Stomach (tissue), 9 donors: ENCODE data around the gene HGD. TPM values are rescaled to one million over a fixed set of nuclear protein-coding genes. Genes with fewer than 3 reads are reported as not detected.

Experiments
- DNase-seq, 2 donors: peaks; one replicate each; pipeline versions ENCODE4 v3.0.0 to v3.0.0-alpha.2; 2013 to 2019
- H3K27ac ChIP-seq, 5 donors: fragments of 200-600 bp in 4 of 5; sonication (generic) in 4 of 5; one replicate each; pipeline ENCODE4 v1.5.1; 2013 to 2019; ENCODE audit warnings: mild to moderate bottlenecking in 1 of 5, moderate library complexity in 1 of 5
- H3K27me3 ChIP-seq, 3 donors: fragments of 200-600 bp; sonication (generic); one replicate each; pipeline ENCODE4 v1.5.1; 2017 to 2019; ENCODE audit warnings: mixed run types in 1 of 3
- H3K36me3 ChIP-seq, 4 donors: fragments of 200-600 bp; sonication (generic); 1 replicate in 3 of 4; 2 replicates in 1 of 4; pipeline ENCODE4 v1.5.1; 2016 to 2019
- H3K4me1 ChIP-seq, 4 donors: fragments of 200-600 bp; sonication (generic); one replicate each; pipeline ENCODE4 v1.5.1; 2016 to 2019
- H3K4me3 ChIP-seq, 4 donors: fragments of 200-600 bp; sonication (generic) in 3 of 4; one replicate each; pipeline ENCODE4 v1.5.1; 2016 to 2019; ENCODE audit warnings: mild to moderate bottlenecking in 1 of 4
- H3K9me3 ChIP-seq, 4 donors: fragments of 200-600 bp; sonication (generic); one replicate each; pipeline ENCODE4 v1.5.1; 2016 to 2019
- EP300 ChIP-seq: sonication (generic); formaldehyde crosslinking; IDR thresholded peaks from one replicate; pipeline ENCODE4 v1.6.1; 2017; ENCODE audit warnings: antibody characterized with exemption
- POLR2A ChIP-seq, 4 donors: fragments of 450-650 bp; IDR thresholded peaks; one replicate each; pipeline ENCODE4 v1.6.1; 2016; ENCODE audit warnings: antibody characterized with exemption in 4 of 4, control low read depth in 2 of 4, mild to moderate bottlenecking in 1 of 4, moderate library complexity in 1 of 4
- POLR2AphosphoS5 ChIP-seq, 3 donors: sonication (generic); formaldehyde crosslinking; IDR thresholded peaks; one replicate each; pipeline ENCODE4 v1.6.1; 2016; ENCODE audit warnings: antibody characterized with exemption in 3 of 3
- WGBS, 5 donors: extraction: QIAGEN DNeasy Blood & Tissue Kit in 3 of 5; methylation state at CpG; one replicate each; pipeline versions ENCODE4 v1.1.5 to v1.1.7; 2013 to 2018; 5-methylcytosine and 5-hydroxymethylcytosine counted together
- intact Hi-C: fragments of 100-400 bp; cut with DNase I; formaldehyde crosslinking; loops from one replicate; pipeline ENCODE4 v1.15.1; 2023; ENCODE audit warnings: low total_unique reads
- polyA plus RNA-seq, 3 donors: library from polyadenylated mRNA; stranded (reverse); fragments of 200-250 nt; gene quantifications; one replicate each; pipeline ENCODE4 v1.2.3, GENCODE V29; 2013
- total RNA-seq, 5 donors: library from RNA; depleted of rRNA; stranded (reverse); fragments of >200 nt; gene quantifications; one replicate each; pipeline versions ENCODE4 v1.1.0 to v1.2.3, GENCODE V29; 2014 to 2016
- TF ChIP-seq, protein P1 (sequence below), 7 experiments: fragments of 450-650 bp in 4 of 7; fragments of 200-600 bp in 3 of 7; sonication (generic) in 3 of 7; IDR thresholded peaks; one replicate each; pipeline ENCODE4 v1.5.1; 2016 to 2019; ENCODE audit warnings: antibody characterized with exemption in 7 of 7, control low read depth in 2 of 7, mild to moderate bottlenecking in 1 of 7
- donor health status: healthy with polysubstance abuse.
- donor health status: Bipolar disorder and iron deficiency.
- donor health status: healthy.

Gene HGD
- total and polyA plus RNA-seq, 8 donors, result 6.3 to 66.5 (median 16.2) TPM

DNA sequence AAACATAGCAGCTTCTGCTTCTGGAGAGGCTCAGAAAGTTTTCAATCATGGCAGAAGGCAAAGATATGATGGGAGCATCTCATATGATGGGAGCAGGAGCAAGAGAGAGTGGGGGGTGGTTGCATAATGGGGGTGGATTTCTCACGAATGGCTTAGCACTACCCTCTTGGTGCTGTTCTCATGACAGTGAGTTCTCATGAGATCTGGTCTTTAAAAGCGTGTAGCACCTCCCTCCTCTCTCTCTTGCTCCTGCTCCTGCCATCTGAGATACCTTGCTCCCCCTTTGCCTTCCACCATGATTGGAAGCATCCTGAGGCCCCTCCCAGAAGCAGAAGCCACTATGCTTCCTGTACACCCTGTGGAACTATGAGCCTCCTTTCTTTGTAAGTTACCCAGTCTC is 22.2 kb downstream of the HGD start:
- WGBS, 5 donors, result 77 to 97% (median 90%) methylated on average over 2 of the region's 2 CpGs
- intact Hi-C loops, result no loop called here
- Histone ChIP-seq H3K27ac (no peak overlapping the region), H3K27me3 (no peaks in the 10 kb centered on the region), H3K4me1 (peaks cover 0 to 17% (median 6%) of the 10 kb centered on the region in 4 donors), H3K36me3 (peaks cover 0 to 2% (median 0%) of the 10 kb centered on the region in 4 donors), H3K9me3 (no peaks in the 10 kb centered on the region), H3K4me3 (no peak overlapping the region)
- DNase-seq, result no peak
- no peak for TF ChIP-seq EP300
- TF ChIP-seq POLR2A (IDR thresholded peaks at IDR 0.05), result no peak
- TF ChIP-seq, protein P1, sequence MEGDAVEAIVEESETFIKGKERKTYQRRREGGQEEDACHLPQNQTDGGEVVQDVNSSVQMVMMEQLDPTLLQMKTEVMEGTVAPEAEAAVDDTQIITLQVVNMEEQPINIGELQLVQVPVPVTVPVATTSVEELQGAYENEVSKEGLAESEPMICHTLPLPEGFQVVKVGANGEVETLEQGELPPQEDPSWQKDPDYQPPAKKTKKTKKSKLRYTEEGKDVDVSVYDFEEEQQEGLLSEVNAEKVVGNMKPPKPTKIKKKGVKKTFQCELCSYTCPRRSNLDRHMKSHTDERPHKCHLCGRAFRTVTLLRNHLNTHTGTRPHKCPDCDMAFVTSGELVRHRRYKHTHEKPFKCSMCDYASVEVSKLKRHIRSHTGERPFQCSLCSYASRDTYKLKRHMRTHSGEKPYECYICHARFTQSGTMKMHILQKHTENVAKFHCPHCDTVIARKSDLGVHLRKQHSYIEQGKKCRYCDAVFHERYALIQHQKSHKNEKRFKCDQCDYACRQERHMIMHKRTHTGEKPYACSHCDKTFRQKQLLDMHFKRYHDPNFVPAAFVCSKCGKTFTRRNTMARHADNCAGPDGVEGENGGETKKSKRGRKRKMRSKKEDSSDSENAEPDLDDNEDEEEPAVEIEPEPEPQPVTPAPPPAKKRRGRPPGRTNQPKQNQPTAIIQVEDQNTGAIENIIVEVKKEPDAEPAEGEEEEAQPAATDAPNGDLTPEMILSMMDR (IDR thresholded peaks at IDR 0.05), result no peak
- TF ChIP-seq POLR2AphosphoS5 (IDR thresholded peaks at IDR 0.05), result no peak

DNA sequence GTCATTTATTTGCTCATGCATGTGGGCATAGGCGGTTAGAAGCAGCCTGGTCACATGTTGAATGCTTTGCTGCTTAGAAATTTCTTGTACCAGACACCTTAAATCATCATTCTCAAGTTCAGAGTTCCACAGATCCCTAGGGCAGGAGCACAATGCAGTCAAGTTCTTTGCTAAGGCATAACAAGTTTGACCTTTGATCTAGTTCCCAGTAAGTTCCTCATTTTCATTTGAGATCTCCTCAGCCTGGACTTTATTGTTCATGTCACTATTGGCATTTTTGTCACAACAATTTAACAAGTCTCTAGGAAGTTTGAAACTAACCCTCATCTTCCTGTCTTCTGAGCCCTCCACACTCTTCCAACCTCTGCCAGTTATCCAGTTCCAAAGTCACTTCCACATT is 22.8 kb downstream of the HGD start:
- no peak for DNase-seq
- WGBS, 5 donors, result 90 to 95% (median 91%) methylated on average over 1 of the region's 1 CpG
- Histone ChIP-seq H3K4me3 (no peak overlapping the region), H3K27ac (no peak overlapping the region), H3K9me3 (no peaks in the 10 kb centered on the region), H3K36me3 (peaks cover 0 to 2% (median 0%) of the 10 kb centered on the region in 4 donors), H3K4me1 (peaks cover 0 to 17% (median 6%) of the 10 kb centered on the region in 4 donors), H3K27me3 (no peaks in the 10 kb centered on the region)
- TF ChIP-seq EP300, result no peak
- TF ChIP-seq POLR2A (IDR thresholded peaks at IDR 0.05), result no peak
- no peak for TF ChIP-seq POLR2AphosphoS5 (IDR thresholded peaks at IDR 0.05)
- TF ChIP-seq, protein P1 (IDR thresholded peaks at IDR 0.05), result no peak
- intact Hi-C loops, result no loop called here

DNA sequence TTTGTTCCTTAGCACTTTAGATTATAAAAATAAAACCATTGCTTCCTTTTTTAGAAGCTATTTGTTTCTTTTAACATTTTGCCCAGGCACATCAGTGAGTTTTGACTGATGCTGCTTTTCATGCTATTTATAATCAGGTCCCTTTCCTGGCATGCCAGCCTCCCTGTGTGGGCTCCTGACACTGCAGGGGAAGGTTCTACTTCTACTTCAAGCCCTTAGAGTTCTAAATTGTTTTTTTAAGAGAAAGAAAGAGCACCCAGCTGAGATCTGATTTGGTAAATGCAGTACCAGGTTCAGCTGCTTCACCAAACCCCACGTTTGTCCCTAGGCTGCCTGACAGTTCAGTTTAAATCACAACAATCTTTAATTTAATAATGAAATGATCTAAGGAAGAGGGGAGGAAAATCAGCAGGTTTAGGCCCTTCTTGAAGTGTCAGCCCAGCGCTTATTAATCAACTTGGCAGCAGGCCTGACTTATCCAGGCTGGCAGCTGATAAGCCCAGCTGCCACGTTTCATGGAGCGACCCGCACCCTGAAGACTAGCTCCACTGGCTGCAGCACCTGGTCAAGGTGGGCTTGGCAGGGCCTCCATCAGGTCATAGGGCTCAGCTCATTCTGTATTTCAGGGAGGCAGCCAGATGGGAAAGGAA is 29.0 kb downstream of the HGD start:
- Histone ChIP-seq H3K4me1 (peaks cover 0 to 16% (median 8%) of the 10 kb centered on the region in 4 donors), H3K27ac (peak overlapping the region in 1 of 5 donors; percentile 5), H3K9me3 (no peaks in the 10 kb centered on the region), H3K4me3 (no peak overlapping the region), H3K27me3 (no peaks in the 10 kb centered on the region), H3K36me3 (peaks cover 0 to 7% (median 2%) of the 10 kb centered on the region in 4 donors)
- intact Hi-C loops, result no loop called here
- peak in 1 of 2 donors; percentile 60 for DNase-seq
- TF ChIP-seq POLR2A (IDR thresholded peaks at IDR 0.05), result no peak
- 23 to 66% (median 33%) methylated on average over 4 to 5 of the region's 5 CpGs for WGBS, 5 donors

DNA sequence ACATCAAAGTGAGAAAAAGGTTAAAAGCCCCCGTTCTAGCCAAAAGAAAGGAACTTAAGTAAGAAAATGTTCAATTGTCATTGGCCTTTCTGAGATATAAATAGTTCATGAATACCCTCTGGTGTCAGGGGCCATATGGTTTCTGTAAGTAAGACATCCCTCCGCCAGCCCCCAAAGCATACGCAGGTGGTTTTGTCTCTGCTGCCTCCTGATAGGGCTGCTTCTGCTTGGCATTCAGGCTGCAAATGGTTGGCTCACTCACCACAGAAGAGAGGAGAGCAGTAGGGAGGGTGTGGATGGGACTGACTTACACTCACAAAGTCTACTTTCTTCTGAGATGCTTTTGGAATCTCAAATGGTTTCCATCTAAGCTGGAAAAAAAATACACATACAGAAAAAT is 29.8 kb downstream of the HGD start:
- WGBS, 5 donors, result 66 to 82% (median 80%) methylated on average over 3 of the region's 3 CpGs
- Histone ChIP-seq H3K4me1 (peaks cover 0 to 16% (median 8%) of the 10 kb centered on the region in 4 donors), H3K4me3 (no peak overlapping the region), H3K27me3 (no peaks in the 10 kb centered on the region), H3K9me3 (no peaks in the 10 kb centered on the region), H3K27ac (no peak overlapping the region), H3K36me3 (peaks cover 0 to 8% (median 4%) of the 10 kb centered on the region in 4 donors)
- peak in 1 of 2 donors; percentile 60 for DNase-seq
- intact Hi-C loops, result no loop called here
- TF ChIP-seq, protein P1 (IDR thresholded peaks at IDR 0.05), result no peak
- TF ChIP-seq POLR2AphosphoS5 (IDR thresholded peaks at IDR 0.05), result no peak
- no peak for TF ChIP-seq EP300
- TF ChIP-seq POLR2A (IDR thresholded peaks at IDR 0.05), result no peak

DNA sequence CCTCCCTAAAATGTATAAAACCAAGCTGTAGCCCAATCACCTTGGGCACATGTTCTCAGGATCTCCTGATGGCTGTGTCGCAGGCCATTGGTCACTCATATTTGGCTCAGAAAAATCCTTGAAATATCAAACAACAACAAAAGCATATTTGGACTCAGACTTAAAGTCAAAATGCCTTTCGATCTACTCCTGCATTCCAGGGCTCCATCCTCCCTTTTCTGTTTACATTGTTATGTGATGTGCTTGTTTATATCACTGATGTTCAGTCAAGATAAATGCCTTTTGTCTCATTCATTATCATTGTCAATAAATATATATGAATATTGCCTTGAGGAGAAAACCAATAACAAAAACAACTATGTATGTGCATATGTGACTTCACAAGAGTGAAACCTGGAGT is 31.7 kb downstream of the HGD start:
- no peaks in the 10 kb centered on the region for H3K27me3 ChIP-seq
- DNase-seq, result no peak
- intact Hi-C loops, result no loop called here
- no peak overlapping the region for H3K4me3 ChIP-seq
- WGBS, 5 donors, result 75 to 94% (median 89%) methylated on average over 2 of the region's 2 CpGs
- peaks cover 0 to 16% (median 8%) of the 10 kb centered on the region in 4 donors for H3K4me1 ChIP-seq
- TF ChIP-seq POLR2AphosphoS5 (IDR thresholded peaks at IDR 0.05), result no peak
- TF ChIP-seq POLR2A (IDR thresholded peaks at IDR 0.05), result no peak
- TF ChIP-seq, protein P1 (IDR thresholded peaks at IDR 0.05), result no peak
- no peak for TF ChIP-seq EP300
- no peak overlapping the region for H3K27ac ChIP-seq
- no peaks in the 10 kb centered on the region for H3K9me3 ChIP-seq
- H3K36me3 ChIP-seq, result peaks cover 0 to 9% (median 4%) of the 10 kb centered on the region in 4 donors
